K562 (cell line): Measurements from ENCODE around the gene RER1. TPM values are rescaled to one million over a fixed set of nuclear protein-coding genes. Genes with fewer than 3 reads are reported as not detected.

ENCODE experiments used
- ATAC-seq: fragments of 200-7000 bp; cut with Tn5 transposase; 3 replicates; pipeline ENCODE4 v1.9.1; 2020; ENCODE audit warnings: moderate library complexity
- BruUV-seq: library from RNA; stranded (reverse); fragments of 400-500 nt; replicated peaks from 2 replicates; lab custom pipeline; 2021; lab: Mats Ljungman, UMichigan
- CTCF ChIA-PET: fragments of 300-600 bp; formaldehyde crosslinking; extraction: SDS; loops from one replicate; lab custom pipeline; 2021; ENCODE audit warnings: low intra/inter-chr PET ratio; lab: Yijun Ruan, JAX
- POLR2A ChIA-PET: fragments of 300-600, 350-650 bp; sonication (Branson Sonifier 250); formaldehyde crosslinking; extraction: SDS; loops from one replicate; lab custom pipeline; 2021; ENCODE audit warnings: antibody characterized with exemption, inconsistent platforms; lab: Yijun Ruan, JAX
- DNase-seq, 4 experiments: peaks; one replicate each; pipeline versions ENCODE4 v3.0.0 to v3.0.0-alpha.2; 2011 to 2018; ENCODE audit warnings: low spot score in 3 of 4, mixed read lengths in 3 of 4; ENCODE audit errors: extremely low read depth in 1 of 4
- FAIRE-seq: peaks from 2 replicates; lab custom pipeline; 2011; peaks lifted over from hg19 to GRCh38; lab: Jason Lieb, UNC
- H2AFZ ChIP-seq: 2 replicates; pipeline ENCODE4 v1.6.0; 2011; ENCODE audit warnings: low read depth, low read length, control low read depth, inconsistent platforms
- H3K27ac ChIP-seq: fragments of 200-600 bp; 3 replicates; pipeline ENCODE4 v1.8.0; 2011; ENCODE audit warnings: low read depth, mild to moderate bottlenecking, control low read depth, inconsistent platforms, low read length, moderate library complexity, mixed read lengths; ENCODE audit errors: extremely low read depth
- H3K27me3 ChIP-seq, 2 experiments: fragments of 300-600 bp in 1 of 2; 2 replicates in 1 of 2; 3 replicates in 1 of 2; pipeline versions ENCODE4 v1.6.0 to v1.8.0; 2011; ENCODE audit warnings: inconsistent platforms in 2 of 2, low read length in 2 of 2, mild to moderate bottlenecking in 1 of 2, mixed read lengths in 1 of 2, moderate library complexity in 1 of 2; ENCODE audit not compliant: control insufficient read depth in 2 of 2, insufficient read depth in 2 of 2
- H3K36me3 ChIP-seq: fragments of 300-600 bp; 3 replicates; pipeline ENCODE4 v1.8.0; 2011; ENCODE audit warnings: mild to moderate bottlenecking, low read length, inconsistent platforms; ENCODE audit not compliant: control insufficient read depth, insufficient read depth
- H3K4me1 ChIP-seq, 2 experiments: fragments of 200-600 bp in 1 of 2; replicated peaks in 1 of 2; 2 replicates in 1 of 2; 3 replicates in 1 of 2; pipeline versions ENCODE4 v1.5.1 to v1.8.0; 2011; ENCODE audit warnings: inconsistent platforms in 2 of 2, low read length in 2 of 2, mild to moderate bottlenecking in 1 of 2, mixed read lengths in 1 of 2, moderate library complexity in 1 of 2; ENCODE audit not compliant: control insufficient read depth in 2 of 2, insufficient read depth in 2 of 2
- H3K4me2 ChIP-seq: 2 replicates; pipeline ENCODE4 v1.6.1; 2011; ENCODE audit warnings: low read length, control low read depth, inconsistent platforms, mixed read lengths; ENCODE audit not compliant: insufficient read depth
- H3K4me3 ChIP-seq: fragments of 200-600 bp; sonication (generic), shearing (Covaris generic); 2 replicates; pipeline ENCODE4 v1.5.1; 2016; ENCODE audit warnings: control low read depth, inconsistent platforms
- H3K79me2 ChIP-seq: fragments of 200-600 bp; 3 replicates; pipeline ENCODE4 v1.8.0; 2011; ENCODE audit warnings: low read length, inconsistent platforms; ENCODE audit not compliant: control insufficient read depth, insufficient read depth
- H3K9ac ChIP-seq, 2 experiments: 2 replicates each; pipeline versions ENCODE4 v1.6.0 to v1.6.1; 2011; ENCODE audit warnings: low read depth in 2 of 2, low read length in 2 of 2, control low read depth in 1 of 2, inconsistent platforms in 1 of 2, mild to moderate bottlenecking in 1 of 2, mixed read lengths in 1 of 2; ENCODE audit not compliant: insufficient read depth in 1 of 2
- H3K9me1 ChIP-seq: one replicate; pipeline ENCODE4 v1.6.0; 2011; ENCODE audit warnings: inconsistent platforms, mild to moderate bottlenecking, low read length, moderate library complexity; ENCODE audit not compliant: control insufficient read depth, insufficient read depth
- H3K9me3 ChIP-seq: replicated peaks from 2 replicates; pipeline ENCODE4 v1.5.1; 2011; ENCODE audit warnings: low read depth, low read length, inconsistent platforms; ENCODE audit not compliant: control insufficient read depth, insufficient read depth
- H4K20me1 ChIP-seq: replicated peaks from 2 replicates; pipeline ENCODE4 v1.6.1; 2011; ENCODE audit warnings: low read length, inconsistent platforms, mixed read lengths; ENCODE audit not compliant: control insufficient read depth, insufficient read depth
- HNRNPUL1 ChIP-seq: fragments of 200-400 bp; formaldehyde crosslinking; IDR thresholded peaks from 2 replicates; pipeline ENCODE4 v1.6.1; 2017; ENCODE audit warnings: low read length
- ZKSCAN3 ChIP-seq: fragments of 250-450 bp; sonication (Bioruptor Pico); IDR thresholded peaks from 2 replicates; pipeline ENCODE4 v1.4.0; 2020
- ZSCAN32 ChIP-seq: fragments of 450-650 bp; formaldehyde crosslinking; IDR thresholded peaks from 2 replicates; pipeline ENCODE4 v1.4.0; 2020; ENCODE audit warnings: mild to moderate bottlenecking, moderate library complexity
- WGBS: fragments of 100-300 bp; shearing (Covaris generic); methylation state at CpG from one replicate; pipeline ENCODE4 v1.1.6; 2016; ENCODE audit warnings: low coverage, mixed read lengths; ENCODE audit not compliant: insufficient coverage; ENCODE audit errors: missing lambda C conversion rate; 5-methylcytosine and 5-hydroxymethylcytosine counted together
- in situ Hi-C: fragments of 300-500 bp; cut with MboI; formaldehyde crosslinking; loops from 4 replicates; pipeline ENCODE4 v1.15.0; 2018; ENCODE audit warnings: inconsistent platforms, mixed read lengths
- intact Hi-C: fragments of 100-400 bp; cut with micrococcal nuclease; formaldehyde crosslinking; loops from 2 replicates; pipeline ENCODE4 v1.14.2; 2022
- polyA plus RNA-seq, 8 experiments: library from polyadenylated mRNA; depleted of rRNA in 4 of 8; stranded (reverse) in 5 of 8; unstranded in 3 of 8; fragments of >200 nt; fragmentation: Nextera tagmentation in 2 of 8; fragmentation: Illumina TruSeq in 1 of 8; extraction: Ambion mirVana in 2 of 8; extraction: Trizol in 1 of 8; gene quantifications; 2 replicates each; pipeline versions ENCODE4 v1.2.1 to v1.2.3, GENCODE V29; 2011 to 2014; ENCODE audit warnings: inconsistent platforms in 1 of 8, missing spikeins in 1 of 8
- total RNA-seq, 7 experiments: library from RNA; depleted of rRNA in 6 of 7; stranded (reverse); fragments of >200 nt in 6 of 7; fragmentation: Illumina TruSeq in 2 of 7; extraction: Trizol in 2 of 7; gene quantifications; 2 replicates each; pipeline versions ENCODE4 v1.2.1 to v1.2.3, GENCODE V29; 2011 to 2021; ENCODE audit warnings: low replicate concordance in 1 of 7
- TF ChIP-seq, protein P1 (sequence below): sonication (generic); formaldehyde crosslinking; IDR thresholded peaks from 2 replicates; pipeline ENCODE4 v1.9.0; 2022; ENCODE audit warnings: mild to moderate bottlenecking, missing genetic modification reagents
- TF ChIP-seq, protein P2 (sequence below): sonication (generic); formaldehyde crosslinking; IDR thresholded peaks from 2 replicates; pipeline ENCODE4 v1.8.1; 2023; ENCODE audit warnings: missing genetic modification reagents, mild to moderate bottlenecking, borderline replicate concordance

Gene RER1
- total and polyA plus RNA-seq, 9 of the 15 experiments (the other 6 are each of a cell fraction or from before 2014, with no cell fraction given) = 19.6 to 354 (median 183) TPM

DNA sequence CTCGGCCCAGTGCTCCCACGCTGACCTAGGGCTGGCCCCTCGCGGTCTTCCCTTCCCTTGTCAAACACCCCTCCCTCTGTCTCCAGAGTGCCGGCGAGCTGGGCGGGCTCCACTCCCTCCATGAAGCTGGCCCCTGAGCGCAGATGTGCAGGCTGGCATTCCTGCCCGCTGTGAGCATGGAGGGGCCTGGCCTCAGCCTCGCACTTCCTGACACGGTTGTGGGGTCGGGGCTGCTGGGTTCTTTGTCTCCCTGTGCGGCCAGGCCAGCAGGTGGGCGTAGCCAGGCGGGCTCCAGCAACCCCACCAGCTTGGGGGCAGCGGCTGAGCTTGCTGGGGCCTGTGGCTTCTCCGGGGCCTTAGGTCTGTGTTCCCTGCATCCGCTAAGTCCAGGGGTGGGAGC, 34.9 kb downstream of the RER1 start:
- DNase-seq (no peak), FAIRE-seq (no peak), ATAC-seq (no peak)
- H4K20me1 ChIP-seq = no peaks in the 10 kb centered on the region
- TF ChIP-seq, protein P1, sequence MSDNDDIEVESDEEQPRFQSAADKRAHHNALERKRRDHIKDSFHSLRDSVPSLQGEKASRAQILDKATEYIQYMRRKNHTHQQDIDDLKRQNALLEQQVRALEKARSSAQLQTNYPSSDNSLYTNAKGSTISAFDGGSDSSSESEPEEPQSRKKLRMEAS = no peak
- TF ChIP-seq ZKSCAN3 (CRISPR knock-in tag) (no peak), ZSCAN32 (CRISPR knock-in tag) (no peak), HNRNPUL1 (no peak)
- TF ChIP-seq, protein P2, sequence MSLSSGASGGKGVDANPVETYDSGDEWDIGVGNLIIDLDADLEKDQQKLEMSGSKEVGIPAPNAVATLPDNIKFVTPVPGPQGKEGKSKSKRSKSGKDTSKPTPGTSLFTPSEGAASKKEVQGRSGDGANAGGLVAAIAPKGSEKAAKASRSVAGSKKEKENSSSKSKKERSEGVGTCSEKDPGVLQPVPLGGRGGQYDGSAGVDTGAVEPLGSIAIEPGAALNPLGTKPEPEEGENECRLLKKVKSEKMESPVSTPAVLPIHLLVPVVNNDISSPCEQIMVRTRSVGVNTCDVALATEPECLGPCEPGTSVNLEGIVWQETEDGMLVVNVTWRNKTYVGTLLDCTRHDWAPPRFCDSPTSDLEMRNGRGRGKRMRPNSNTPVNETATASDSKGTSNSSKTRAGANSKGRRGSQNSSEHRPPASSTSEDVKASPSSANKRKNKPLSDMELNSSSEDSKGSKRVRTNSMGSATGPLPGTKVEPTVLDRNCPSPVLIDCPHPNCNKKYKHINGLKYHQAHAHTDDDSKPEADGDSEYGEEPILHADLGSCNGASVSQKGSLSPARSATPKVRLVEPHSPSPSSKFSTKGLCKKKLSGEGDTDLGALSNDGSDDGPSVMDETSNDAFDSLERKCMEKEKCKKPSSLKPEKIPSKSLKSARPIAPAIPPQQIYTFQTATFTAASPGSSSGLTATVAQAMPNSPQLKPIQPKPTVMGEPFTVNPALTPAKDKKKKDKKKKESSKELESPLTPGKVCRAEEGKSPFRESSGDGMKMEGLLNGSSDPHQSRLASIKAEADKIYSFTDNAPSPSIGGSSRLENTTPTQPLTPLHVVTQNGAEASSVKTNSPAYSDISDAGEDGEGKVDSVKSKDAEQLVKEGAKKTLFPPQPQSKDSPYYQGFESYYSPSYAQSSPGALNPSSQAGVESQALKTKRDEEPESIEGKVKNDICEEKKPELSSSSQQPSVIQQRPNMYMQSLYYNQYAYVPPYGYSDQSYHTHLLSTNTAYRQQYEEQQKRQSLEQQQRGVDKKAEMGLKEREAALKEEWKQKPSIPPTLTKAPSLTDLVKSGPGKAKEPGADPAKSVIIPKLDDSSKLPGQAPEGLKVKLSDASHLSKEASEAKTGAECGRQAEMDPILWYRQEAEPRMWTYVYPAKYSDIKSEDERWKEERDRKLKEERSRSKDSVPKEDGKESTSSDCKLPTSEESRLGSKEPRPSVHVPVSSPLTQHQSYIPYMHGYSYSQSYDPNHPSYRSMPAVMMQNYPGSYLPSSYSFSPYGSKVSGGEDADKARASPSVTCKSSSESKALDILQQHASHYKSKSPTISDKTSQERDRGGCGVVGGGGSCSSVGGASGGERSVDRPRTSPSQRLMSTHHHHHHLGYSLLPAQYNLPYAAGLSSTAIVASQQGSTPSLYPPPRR (CRISPR knock-in tag) = no peak
- H3K27ac ChIP-seq = no peak overlapping the region
- H3K36me3 ChIP-seq = no peaks in the 10 kb centered on the region
- H3K27me3 ChIP-seq = peaks cover 27 to 63% of the 10 kb centered on the region in 2 experiments; a peak in 4 of 5 replicates
- ChIA-PET POLR2A (no interaction called here), CTCF (no interaction called here)
- no peaks in the 10 kb centered on the region for H3K79me2 ChIP-seq
- in situ Hi-C loops (no loop called here), intact Hi-C loops (no loop called here)
- BruUV-seq = no TSS peak
- 1% methylated on average over 18 of the region's 18 CpGs for WGBS
- H3K9me3 ChIP-seq = 0 out of 2 replicates have a peak, but pooled peaks cover 5% of the 10 kb centered on the region
- H3K4me1 ChIP-seq = peaks cover 0 to 21% of the 10 kb centered on the region in 2 experiments; a peak in 2 of 5 replicates
- H3K9ac ChIP-seq = no peak overlapping the region; a peak in 1 of 4 replicates
- H2AFZ ChIP-seq = no peak overlapping the region
- H3K9me1 ChIP-seq = no peaks in the 10 kb centered on the region
- H3K4me2 ChIP-seq = no peak overlapping the region
- H3K4me3 ChIP-seq = no peak overlapping the region
